Activated CD8-positive, alpha-beta memory T cell treated with anti-CD3 and anti-CD28 coated beads, Interleukin-2, amount 50 U/mL, for 24 hours (primary cell): ENCODE measurements around the gene TXNDC17.
"Not testable (repeated sequence)": the region's sequence is repeated elsewhere in the genome, so short reads cannot be mapped to it uniquely, and the experiment has no call there.

ENCODE experiments used
- DNase-seq: peaks from one replicate; pipeline ENCODE4 v3.0.0-alpha.2; 2020; ENCODE audit errors: extremely low read depth

Gene TXNDC17

GRCh38 chr17:6640536-6641246, at the start of gene TXNDC17, which contains the start of gene KIAA0753:
Gene TXNDC17 (plus strand): TSS chr17:6641060. CDS start chr17:6641083, 23 bp downstream.
Gene KIAA0753 (minus strand): TSS chr17:6640711. CDS start chr17:6635103, 5,608 bp downstream.
- peak; percentile 88 for DNase-seq

GRCh38 chr17:6591599-6592158, 49.2 kb upstream of the TXNDC17 start:
- no peak for DNase-seq

GRCh38 chr17:6592173-6592572, 48.7 kb upstream of the TXNDC17 start:
- no peak for DNase-seq

- not testable (repeated sequence) for DNase-seq
Observed at GRCh38 chr17:6593371-6593770, 47.5 kb upstream of the TXNDC17 start.

- no peak for DNase-seq
Observed at GRCh38 chr17:6596081-6596480, 44.8 kb upstream of the TXNDC17 start.

- no peak for DNase-seq
Observed at GRCh38 chr17:6596511-6596910, 44.3 kb upstream of the TXNDC17 start.

GRCh38 chr17:6596941-6597340, 43.9 kb upstream of the TXNDC17 start:
- no peak for DNase-seq

- DNase-seq: no peak
Observed at GRCh38 chr17:6597727-6598126, 43.1 kb upstream of the TXNDC17 start.

GRCh38 chr17:6599364-6599763, 41.5 kb upstream of the TXNDC17 start:
- no peak for DNase-seq

GRCh38 chr17:6602141-6602540, 38.7 kb upstream of the TXNDC17 start:
- no peak for DNase-seq

- no peak for DNase-seq
Observed at GRCh38 chr17:6603744-6604325, 37.0 kb upstream of the TXNDC17 start.

- no peak for DNase-seq
Observed at GRCh38 chr17:6605142-6605541, 35.7 kb upstream of the TXNDC17 start.

GRCh38 chr17:6608321-6608720, 32.5 kb upstream of the TXNDC17 start:
- no peak for DNase-seq

GRCh38 chr17:6610011-6610410, 30.8 kb upstream of the TXNDC17 start:
- DNase-seq: no peak

- DNase-seq: no peak
Observed at GRCh38 chr17:6611231-6611630, 29.6 kb upstream of the TXNDC17 start.

GRCh38 chr17:6623941-6624340, 16.9 kb upstream of the TXNDC17 start:
- DNase-seq: no peak

GRCh38 chr17:6626616-6627015, 14.2 kb upstream of the TXNDC17 start:
- DNase-seq: no peak

GRCh38 chr17:6627019-6627418, 13.8 kb upstream of the TXNDC17 start:
- no peak for DNase-seq

- DNase-seq: no peak
Observed at GRCh38 chr17:6630390-6630789, 10.5 kb upstream of the TXNDC17 start.

- DNase-seq: no peak
Observed at GRCh38 chr17:6632530-6632929, 8.3 kb upstream of the TXNDC17 start.

- DNase-seq: no peak
Observed at GRCh38 chr17:6633263-6633662, 7.6 kb upstream of the TXNDC17 start.

- no peak for DNase-seq
Observed at GRCh38 chr17:6636105-6636504, 4.8 kb upstream of the TXNDC17 start.
